Amniotic epithelial cell (primary cell): ENCODE measurements around the gene SLC44A4.
"Not testable (repeated sequence)": the region's sequence is repeated elsewhere in the genome, so short reads cannot be mapped to it uniquely, and the experiment has no call there.

Source experiments
- DNase-seq: peaks from one replicate; pipeline ENCODE4 v3.0.0-alpha.2; 2010; ENCODE audit warnings: low read depth

SLC44A4 gene

DNA sequence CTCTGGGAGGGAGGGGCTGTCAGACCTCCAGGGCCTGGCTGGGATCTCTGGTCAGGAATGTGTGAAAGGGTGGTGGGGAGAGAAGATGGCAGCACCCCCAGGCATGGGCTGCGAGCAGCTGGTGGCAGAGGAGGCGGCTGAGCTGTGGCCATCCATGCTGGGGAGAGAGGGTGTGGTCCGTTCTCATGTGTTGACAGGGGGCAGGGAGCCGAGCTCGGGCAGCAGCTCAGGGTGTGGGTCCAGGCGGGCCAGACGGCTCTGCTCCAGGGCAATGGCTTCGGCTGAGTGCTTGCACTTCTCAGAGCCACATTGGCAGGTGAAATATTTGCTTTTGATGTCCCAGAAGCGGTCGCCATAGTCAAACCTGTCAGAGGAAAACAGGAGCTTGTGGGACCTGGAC, 1.1 kb upstream of the SLC44A4 start:
- no peak for DNase-seq

DNA sequence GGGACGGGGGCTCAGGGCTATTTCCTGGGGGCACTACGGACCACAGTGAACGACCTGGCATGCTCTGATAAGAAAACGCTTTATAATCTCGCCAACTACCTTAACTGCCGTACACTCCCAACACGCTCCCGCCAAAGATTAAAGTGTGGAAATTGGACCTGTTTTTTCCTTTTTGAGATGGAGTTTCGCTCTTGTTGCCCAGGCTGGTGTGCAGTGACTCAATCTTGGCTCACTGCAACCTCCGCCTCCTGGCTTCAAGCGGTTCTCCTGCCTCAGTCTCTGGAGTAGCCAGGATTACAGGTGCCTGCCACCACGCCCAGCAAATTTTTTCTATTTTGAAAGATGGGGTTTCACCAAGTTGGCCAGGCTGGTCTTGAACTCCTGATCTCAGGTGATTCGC, 346 bp upstream of the SLC44A4 start:
- no peak for DNase-seq

DNA sequence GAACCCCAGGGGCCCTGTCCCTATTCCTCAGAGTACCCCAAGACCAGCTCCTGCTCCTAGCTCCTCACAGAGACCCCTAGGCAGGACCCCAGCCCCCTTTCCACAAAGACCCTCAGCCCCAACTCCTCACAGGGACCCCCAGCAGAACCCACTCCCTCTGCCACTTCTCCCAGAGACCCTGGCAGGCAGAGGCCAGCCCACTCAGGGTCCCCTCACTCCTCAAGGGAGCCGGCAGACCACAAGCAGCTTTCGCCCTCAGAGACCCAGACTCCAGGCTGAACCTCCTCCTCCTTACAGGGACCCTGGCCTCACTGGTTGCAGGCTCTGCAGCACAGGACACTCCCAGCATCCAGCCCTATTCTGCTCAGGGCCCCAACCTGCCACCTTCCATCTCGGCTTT, 575 bp downstream of the SLC44A4 start:
- no peak for DNase-seq

DNA sequence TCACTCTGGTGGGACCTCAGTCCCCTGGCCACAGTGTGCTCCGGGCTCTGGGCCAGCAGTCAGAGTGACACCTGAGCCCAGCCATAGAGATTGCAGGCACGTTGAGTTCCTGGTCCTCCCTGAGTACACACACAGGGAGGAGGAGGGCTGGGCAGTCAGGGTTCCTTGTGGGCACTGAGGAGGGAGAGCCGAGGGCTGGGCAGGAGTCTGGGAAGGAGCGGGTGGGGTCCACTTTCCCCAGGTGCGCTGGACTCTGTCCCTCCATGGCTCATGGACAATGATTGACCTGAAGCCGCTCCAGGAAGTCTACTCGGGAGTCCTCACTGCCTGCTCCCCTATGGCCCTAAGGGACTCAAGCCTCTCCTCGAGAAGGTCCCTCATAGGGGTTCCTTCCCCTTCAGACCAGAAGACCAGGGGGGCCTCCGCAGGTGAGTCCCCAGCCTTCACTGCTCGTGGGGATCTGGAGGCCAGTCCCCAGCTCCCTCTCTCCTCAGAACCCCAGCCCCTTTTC, 1.1 kb downstream of the SLC44A4 start:
- no peak for DNase-seq

DNA sequence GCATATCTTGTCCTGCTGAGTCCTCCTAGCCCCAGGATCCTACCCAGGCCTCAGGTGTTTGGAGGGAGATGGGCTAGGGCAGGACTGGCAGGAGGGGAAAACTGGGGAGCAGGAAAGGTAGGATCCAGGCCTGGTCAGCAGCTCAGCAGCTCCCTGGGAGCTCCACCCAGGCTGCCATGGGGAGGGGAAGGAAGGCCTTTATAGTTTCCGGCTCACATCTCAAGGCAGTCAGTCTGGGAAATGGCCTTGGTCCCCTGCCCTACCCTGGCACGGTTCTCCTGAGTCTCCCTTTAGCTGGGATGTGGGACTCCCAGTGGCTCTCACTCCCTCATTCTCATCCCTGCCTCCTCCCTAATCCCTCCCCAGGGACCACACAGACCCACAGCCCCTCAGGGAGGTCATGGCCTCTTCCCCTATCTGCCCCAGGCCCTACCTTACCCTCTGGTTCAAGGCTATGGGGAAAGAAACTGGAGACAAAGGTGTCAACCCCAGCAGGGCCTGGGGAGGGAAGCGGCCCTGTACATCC, 1.6 kb downstream of the SLC44A4 start:
- DNase-seq = no peak

DNA sequence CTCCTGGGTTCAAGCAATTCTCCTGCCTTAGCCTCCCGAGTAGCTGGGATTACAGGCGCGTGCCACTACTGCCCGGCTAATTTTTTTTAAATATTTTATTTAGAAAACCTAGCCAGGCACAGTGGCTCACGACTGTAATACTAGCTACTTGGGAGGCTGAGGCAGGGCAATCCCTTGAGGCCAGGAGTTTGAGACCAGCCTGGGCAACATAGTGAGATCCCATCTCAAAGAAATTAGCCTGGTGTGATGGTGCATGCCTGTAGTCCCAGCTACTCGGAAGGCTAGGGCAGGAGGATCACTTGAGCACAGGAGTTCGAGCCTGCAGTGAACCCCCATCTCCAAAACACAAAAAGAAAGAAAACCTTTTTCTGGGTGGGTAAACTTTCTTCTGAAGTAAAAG, 2.4 kb downstream of the SLC44A4 start:
- no peak for DNase-seq

DNA sequence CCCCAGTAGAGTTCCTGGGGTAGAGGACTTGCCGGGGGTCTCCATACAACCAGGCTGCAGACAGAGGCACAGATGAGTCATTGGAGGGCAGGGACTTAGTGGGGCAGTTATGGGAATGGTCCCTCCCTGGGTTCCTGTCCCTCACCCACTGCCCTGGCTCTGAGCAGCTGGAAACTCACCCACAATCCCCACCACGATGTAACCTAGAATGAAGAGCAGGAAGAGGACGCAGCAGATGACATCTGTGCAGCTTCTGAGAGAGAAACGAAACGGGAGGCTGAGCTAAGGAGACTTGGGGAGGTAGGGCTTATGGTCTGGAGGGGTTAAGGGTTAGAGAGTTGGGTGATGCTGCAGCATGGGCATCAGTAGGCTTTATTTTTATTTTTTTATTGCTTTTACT, 2.9 kb downstream of the SLC44A4 start:
- no peak for DNase-seq

DNA sequence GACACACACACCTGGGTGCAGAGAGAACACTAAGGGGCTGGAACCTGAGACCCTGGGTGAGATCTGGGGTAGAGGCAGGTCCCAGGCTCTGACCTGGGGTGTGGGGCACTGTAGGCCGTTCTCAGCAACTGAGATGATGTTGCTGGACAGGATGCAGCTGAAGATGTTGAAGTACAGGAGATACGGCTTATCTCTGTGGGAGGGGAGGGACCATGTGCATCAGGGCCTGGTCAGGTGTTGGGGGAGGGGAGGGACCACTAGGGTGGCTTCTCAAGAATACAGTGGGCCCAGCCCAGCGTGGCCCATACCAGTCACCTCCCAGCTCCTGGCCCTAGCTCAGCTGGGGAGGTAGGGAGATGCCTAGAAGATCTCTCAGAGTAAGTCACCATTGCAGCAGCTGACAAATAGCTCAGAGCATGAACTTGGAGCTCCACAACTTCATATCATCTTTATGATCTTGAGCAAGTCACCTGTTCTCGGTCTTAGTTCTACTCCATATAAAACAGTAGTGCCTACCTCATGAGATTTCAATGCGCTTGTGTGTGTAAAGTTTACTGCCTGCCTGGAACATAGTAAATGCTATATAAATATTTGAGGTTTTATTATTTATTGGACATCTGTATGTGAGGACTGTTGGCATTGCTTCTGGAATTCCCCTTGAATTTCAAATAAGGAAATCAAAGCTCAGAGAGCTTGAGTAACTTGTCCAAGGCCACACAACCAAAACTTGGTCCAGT, 3.8 kb downstream of the SLC44A4 start:
- DNase-seq = no peak

DNA sequence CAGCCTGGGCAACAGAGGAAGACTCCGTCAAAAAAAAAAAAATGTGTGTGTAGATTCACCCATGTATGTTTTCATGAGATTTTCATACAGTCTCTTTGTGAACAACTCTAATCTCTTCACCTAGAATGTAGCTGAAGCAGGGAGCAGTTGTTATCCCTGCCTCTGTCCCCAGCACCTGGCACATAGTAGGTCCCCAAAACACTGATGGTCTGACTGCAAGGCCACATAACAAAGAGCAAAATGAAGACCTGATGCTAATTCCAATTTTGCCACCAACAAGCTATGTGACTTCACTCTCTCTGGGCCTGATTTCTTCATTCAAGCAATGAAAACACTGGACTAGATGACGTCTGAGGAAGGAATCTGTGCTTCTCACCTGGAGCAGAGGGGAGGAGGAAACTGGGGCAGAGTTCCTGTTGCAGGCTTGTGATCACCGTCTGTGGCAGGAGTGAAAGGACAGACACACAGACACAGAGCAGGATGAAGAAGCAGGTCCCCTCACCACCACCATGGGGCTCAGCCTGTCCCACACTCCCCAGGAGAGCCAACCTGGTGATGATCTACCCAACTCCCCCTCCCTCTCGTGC, 4.6 kb downstream of the SLC44A4 start:
- no peak for DNase-seq

DNA sequence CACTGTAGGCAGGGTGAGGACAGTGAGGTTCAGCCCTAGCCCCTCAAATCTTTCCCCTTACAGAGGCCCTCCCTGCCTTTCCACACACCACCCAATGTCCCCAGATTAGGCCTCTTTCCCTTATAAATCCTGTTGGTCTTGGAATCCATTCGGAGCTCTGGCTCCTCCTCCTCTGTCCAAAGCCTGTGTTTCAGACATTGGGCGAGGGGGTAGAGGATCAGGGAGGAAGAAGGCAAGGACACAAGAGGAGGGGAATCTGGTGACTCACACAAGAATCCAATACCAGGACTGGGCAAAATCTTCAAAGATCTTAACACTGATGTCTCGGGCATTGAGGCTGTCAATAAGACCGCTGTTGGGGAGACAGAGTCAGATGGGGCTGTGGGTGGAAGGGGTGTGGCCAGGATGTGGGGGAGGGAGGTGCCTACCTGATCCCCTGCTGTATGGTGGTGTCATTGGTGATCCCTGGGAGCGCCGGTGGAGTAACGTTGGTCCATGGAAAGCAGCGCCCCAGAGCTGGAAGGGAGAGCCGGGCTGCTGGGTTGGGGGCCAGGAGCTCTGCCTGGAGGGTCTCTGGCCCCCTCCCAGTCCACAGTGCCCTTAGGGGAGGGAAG, 7.6 kb downstream of the SLC44A4 start:
- DNase-seq = peak; percentile 26

DNA sequence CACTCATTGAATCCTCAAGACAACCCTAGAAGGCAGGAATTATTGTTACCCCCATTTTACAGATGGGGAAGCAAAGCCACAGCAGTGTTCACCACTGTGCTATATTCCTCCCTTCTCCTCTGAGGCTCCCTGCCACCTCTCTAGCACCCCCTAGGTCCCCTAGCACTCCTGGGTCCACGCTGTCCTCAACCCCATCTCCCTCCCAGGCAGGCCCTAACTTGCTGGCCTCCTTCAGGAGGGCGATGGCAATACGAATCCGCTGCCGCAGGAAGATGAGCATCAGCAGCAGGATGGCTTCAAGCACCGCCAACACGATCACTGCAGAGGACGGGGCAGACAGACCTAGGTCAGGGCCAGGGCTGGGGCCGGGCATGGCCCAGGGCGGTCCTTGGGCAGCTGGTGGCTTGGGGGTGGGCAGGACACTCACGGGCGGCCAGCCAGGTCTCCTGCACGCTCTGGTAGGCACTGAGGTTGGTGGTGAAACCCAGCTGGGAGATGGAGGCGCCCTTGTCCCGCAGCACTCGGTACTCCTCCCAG, 8.3 kb downstream of the SLC44A4 start:
- DNase-seq = no peak

DNA sequence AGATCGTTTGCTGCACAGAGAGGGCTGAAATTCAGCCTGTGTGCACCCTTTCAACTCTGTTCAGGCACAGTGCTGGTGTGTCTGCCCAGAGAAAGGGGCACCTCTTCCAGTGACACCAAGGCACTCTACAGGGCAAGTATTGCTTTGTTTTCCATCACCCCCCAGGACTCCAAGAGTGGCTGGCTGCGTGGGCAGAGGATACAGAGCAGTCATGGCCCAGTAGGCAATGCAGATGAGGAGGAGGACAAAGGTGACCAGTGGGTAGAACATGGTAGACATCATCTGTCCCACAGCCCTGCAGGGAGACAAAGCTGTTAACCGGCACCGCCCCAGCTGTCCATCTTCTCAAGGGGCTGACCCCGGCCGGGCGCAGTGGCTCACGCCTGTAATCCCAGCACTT, 9.5 kb downstream of the SLC44A4 start:
- no peak for DNase-seq

DNA sequence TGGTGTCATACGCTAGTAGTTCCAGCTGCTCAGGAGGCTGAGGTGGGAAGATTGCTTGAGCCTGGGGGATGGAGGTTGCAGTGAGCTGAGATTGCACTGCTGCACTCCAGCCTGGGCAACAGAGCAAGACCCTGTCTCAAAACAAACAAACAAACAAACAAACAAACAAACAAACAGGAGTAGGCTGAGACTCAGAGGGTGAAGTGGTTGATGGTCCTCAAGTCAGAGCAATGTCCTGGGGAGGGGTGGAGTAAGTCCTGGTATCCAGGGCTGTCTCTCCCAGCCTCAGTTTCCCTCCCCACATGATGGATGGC, 10.2 kb downstream of the SLC44A4 start:
- DNase-seq = not testable (repeated sequence)

DNA sequence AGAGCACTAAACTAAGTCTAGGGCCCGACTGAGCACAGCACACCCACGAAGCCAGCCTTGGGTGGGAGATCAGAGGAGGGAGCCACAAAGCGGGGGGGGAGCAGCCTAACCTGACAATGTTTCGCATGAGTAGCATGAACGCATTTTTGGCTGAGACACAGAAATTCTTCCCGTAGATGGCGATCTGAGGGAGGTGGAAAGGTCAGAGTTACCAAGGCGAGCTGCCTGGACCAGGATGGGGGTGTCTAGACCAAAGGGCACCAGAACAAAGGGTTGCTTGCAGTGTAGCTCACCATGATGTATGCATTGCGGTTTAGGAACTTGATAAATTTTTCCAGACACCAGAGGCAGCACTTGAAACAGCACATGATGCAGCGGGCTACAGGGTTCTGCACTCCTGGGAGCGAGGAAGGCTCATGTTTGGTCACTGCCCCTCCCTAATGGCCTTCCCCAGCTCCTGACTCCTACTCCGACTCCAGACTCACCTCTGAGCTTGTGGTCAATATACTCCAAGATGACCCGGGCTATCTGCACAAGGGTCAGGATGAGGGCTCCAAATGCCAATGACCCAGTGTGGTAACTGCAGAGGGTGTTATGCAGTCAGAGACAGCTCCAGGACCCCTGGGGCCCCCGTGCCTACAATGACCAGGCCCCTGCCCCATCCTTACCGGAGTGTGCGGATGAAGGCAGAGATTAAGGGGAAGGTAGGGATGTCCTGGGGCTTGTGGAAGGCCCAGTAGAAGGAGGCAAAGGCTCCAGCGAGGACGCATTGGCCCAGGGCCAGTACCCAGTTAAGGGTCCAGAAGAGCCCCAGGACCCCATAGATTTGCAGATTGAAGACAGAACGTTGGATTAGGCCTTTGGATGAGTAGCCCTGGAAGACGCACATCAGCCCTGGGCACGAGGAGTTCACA, 13.3 kb downstream of the SLC44A4 start:
- DNase-seq = no peak

DNA sequence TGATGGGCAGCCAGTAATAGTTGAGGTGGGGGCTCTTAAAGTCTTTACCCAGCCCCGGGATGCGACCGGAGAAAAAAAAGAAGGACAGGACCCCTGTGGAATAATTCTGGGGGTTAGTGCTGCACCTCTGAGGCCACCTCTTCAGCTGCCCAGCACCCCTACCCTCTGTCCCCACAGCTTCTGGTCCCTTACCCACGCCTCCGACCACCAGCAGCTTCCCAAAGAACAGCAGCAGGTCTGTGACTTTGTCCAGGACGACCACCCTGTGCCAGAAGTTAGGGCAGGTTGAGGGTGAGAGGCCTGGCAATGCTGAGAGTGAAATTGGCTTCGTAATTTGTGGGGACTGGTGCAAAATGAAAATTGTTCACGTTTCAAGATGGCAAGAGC, 14.0 kb downstream of the SLC44A4 start:
- no peak for DNase-seq

DNA sequence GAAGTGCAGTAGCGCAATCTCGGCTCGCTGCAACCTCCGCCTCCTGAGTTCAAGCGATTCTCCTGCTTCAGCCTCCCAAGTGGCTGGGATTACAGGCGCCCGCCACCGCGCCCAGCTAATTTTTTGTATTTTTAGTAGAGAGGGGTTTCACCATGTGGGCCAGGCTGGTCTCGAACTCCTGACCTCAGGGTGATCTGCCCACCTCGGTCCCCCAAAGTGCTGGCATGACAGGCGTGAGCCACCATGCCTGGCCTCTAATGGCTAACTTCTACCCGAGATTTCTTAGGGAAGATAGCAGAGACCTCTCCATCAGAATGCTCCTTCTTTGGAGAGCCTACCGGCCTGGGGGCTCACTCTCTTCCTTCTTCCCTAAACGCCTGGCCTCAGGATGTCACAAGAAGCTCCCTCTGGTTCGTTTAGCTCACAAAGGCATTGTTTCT, 14.7 kb downstream of the SLC44A4 start:
- not testable (repeated sequence) for DNase-seq

DNA sequence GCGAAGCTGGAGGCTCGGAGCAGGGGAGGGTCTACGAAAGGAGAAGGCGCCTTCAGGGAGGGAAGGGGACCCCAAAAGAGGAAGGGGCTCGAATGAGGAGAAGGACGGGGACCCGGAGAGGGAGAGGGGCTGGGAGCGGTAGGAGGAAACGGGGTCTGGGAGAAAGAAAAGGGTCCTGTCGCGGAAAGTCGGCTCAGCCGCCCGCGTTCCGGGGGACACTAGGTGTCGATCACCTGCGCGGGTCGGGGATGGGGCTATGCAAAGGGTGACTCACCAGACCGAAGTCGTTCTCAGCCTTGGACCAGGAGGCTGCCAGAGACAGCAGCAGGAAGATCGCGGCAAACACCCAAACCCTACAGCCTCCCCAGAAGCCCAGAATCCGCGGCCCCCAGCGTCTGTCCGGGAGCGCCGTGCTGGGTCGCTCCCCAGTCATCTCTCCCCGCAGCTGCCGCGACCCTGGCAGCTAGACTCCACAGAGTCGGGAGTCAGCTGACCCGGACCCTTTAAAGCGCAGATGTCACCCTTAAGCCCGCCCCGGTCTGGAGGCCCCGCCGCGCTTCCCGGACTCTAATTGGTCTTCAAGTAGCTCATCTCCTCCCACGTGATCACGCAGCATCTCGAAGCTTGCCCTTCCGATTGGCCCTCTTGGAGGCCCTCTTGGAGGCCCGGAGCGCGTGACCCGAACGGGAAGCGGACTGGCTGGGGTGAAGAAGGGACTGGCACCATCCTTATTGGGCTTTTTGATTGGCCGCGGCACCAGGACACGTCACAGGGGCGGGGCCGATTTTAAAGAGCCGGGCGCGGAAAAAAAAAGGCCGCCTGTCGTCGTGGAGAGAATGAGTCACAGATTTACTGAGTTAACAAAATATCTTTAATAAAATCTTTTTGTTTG, 16.2 kb downstream of the SLC44A4 start, which contains the start of gene NEU1:
Gene NEU1, minus strand, starts transcription at position 478 of the 892 bp plus-strand sequence. Its CDS starts 45 bp downstream, at position 433.
- DNase-seq = peak; percentile 100

DNA sequence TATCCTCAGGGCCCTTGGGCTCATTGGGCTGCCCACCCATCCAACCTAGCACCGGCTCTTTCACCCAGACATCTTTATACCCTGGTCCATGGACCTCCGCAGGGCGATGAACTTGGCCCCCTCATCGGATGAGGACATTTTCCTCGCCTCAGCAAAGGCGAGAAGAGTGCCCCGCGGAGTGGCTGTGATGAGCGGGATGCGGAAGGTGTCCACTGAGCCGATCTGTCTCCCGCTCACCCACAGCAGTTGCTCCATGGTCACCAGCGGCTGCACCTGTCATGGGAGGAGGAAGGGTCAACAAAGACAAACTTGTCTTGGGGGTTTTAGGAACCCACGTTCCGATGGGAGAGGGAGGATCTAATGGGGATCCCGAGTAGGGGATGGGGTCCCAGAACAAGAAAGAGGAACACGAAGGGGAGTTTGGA, 16.9 kb downstream of the SLC44A4 start:
- no peak for DNase-seq

DNA sequence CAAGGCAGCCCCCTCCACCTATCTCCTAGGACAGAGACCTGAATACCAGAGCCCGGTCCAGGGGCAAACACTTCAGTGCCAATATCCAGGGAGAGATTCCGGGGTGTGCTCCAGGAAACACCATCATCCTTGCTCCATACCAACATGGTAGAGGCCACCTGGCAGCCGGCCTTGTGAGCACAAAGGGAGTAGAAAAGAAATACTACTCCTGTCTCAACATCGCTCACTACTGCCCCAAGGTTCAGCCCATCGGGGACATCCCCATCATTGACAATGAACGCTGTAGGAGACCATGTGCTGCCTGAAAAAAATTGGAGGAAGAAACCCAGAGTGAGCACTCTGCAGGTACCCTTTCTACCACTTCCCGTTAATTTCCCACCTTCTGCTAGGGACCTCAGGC, 17.6 kb downstream of the SLC44A4 start:
- no peak for DNase-seq

DNA sequence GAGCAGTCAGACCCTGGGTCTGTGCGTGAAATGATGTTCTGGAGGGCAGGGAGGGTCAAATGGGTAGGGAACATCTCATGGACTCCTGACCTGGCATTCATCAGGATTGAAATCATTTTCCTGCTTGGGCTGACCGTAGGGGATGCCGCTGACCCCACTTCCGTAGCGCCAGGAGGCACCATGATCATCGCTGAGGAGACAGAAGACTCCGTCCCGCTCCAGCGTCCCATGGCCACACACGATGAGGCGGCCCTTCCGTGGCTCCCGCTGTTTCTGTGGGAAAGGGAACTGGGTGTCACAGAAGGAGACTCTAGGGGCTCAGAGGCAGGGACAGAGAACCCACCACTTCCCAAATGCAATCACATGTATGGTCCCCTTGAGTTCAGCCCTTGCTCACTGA, 18.4 kb downstream of the SLC44A4 start:
- no peak for DNase-seq

DNA sequence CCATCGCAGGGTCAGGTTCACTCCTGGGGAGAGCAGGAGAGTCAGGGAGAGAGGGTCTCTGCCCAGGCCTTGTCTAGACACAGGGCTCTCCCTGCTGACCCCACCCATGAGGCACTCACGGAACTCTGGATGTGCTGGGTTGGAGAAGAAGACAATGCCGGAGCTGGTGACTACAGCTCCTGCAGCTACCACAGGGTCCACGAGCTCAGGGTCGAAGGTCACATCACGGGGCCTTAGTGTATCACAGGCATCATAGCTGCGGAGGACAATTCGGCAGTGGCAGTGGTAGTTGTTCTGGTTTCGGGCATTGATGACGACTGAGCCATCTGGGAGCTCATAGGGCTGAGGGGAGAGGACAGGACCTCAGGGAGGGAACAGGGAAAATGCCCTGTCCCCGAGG, 18.9 kb downstream of the SLC44A4 start:
- no peak for DNase-seq
